ENCODE results near the gene CAPN14.

DNA sequence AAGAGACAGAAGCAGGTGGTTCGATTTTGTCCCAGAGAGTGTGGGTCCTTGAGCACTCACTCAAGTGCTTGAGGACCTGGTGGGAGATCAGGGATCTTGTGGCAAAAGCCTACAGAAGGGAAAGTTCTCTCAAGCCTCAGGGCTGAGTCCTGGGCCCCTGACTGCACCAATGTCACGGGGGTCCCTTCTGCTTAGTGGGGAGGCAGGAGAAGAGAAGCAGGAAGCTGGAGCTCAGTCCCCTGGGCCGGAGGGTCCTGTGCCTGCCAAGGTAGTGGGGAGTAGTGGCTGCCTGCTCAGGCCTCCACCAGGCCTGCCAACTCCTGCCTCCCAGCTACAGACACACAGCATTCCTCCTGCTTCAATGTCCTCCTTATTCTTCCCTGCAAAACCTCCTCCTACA, 11.7 kb downstream of the CAPN14 start:
- TF ChIP-seq, protein P1, sequence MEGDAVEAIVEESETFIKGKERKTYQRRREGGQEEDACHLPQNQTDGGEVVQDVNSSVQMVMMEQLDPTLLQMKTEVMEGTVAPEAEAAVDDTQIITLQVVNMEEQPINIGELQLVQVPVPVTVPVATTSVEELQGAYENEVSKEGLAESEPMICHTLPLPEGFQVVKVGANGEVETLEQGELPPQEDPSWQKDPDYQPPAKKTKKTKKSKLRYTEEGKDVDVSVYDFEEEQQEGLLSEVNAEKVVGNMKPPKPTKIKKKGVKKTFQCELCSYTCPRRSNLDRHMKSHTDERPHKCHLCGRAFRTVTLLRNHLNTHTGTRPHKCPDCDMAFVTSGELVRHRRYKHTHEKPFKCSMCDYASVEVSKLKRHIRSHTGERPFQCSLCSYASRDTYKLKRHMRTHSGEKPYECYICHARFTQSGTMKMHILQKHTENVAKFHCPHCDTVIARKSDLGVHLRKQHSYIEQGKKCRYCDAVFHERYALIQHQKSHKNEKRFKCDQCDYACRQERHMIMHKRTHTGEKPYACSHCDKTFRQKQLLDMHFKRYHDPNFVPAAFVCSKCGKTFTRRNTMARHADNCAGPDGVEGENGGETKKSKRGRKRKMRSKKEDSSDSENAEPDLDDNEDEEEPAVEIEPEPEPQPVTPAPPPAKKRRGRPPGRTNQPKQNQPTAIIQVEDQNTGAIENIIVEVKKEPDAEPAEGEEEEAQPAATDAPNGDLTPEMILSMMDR (IDR thresholded peaks at IDR 0.05), result no peak
- TF ChIP-seq POLR2A (IDR thresholded peaks at IDR 0.05), result no peak

All from testis (tissue), 2 donors.